HG02571 (cell line): Measurements from ENCODE around the gene PPIP5K1.
"Not testable (repeated sequence)": the region's sequence is repeated elsewhere in the genome, so short reads cannot be mapped to it uniquely, and the experiment has no call there.

ENCODE experiments used
- ATAC-seq: cut with Tn5 transposase; IDR thresholded peaks from one replicate; pipeline ENCODE4 v1.9.1; 2021; ENCODE audit warnings: mild to moderate bottlenecking, moderate library complexity; ENCODE audit not compliant: unreplicated experiment

PPIP5K1 gene

GRCh38 chr15:43547539-43547938 lies 42.5 kb downstream of the PPIP5K1 start:
- ATAC-seq, result no peak

- ATAC-seq, result no peak
These were observed 44.6 kb downstream of the PPIP5K1 start for GRCh38 chr15:43545426-43545825.

- no peak for ATAC-seq
These were observed 45.7 kb downstream of the PPIP5K1 start for GRCh38 chr15:43544266-43544665.

GRCh38 chr15:43541785-43542184 lies 48.2 kb downstream of the PPIP5K1 start:
- ATAC-seq, result no peak

DNA sequence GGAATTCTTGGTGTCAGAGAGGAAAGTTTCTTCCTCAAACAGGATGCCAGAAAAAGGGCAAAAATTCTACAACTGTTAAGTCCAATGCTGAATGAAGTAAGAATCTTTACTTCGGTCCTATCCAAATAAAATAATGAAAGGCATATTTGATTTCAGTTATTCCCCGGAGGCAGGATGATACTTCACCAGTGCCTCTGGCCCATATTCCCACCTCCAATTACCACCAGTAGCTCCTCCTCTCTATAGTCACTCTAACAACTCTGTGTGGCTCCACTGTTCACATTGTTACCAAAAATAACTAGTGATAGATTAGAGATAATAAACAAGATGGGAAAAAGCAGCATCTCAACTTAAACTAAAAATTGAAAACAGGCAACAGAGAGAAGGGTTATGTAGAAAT lies 51.9 kb downstream of the PPIP5K1 start:
- ATAC-seq, result no peak

- no peak for ATAC-seq
These were observed 55.1 kb downstream of the PPIP5K1 start for GRCh38 chr15:43534897-43535296.

- ATAC-seq, result not testable (repeated sequence)
These were observed 57.2 kb downstream of the PPIP5K1 start for GRCh38 chr15:43532826-43533225.

- ATAC-seq, result no peak
These were observed 58.9 kb downstream of the PPIP5K1 start for GRCh38 chr15:43531018-43531670.

GRCh38 chr15:43529587-43530345 lies 60.2 kb downstream of the PPIP5K1 start:
- no peak for ATAC-seq

DNA sequence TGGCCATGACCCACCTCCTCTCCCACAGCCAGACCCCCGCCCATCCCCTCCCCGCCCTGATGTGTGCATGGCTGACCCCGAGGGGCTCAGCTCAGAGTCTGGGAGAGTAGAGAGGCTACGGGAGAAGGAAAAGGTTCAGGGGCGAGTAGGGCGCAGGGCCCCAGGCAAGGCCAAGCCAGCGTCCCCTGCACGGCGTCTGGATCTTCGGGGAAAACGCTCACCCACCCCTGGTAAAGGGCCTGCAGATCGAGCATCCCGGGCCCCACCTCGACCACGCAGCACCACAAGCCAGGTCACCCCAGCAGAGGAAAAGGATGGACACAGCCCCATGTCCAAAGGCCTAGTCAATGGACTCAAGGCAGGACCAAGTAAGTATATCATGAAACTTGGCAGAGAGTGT lies 60.9 kb downstream of the PPIP5K1 start:
- no peak for ATAC-seq

GRCh38 chr15:43528542-43529007 lies 61.4 kb downstream of the PPIP5K1 start:
- no peak for ATAC-seq

GRCh38 chr15:43527802-43528541 lies 62.0 kb downstream of the PPIP5K1 start:
- no peak for ATAC-seq

DNA sequence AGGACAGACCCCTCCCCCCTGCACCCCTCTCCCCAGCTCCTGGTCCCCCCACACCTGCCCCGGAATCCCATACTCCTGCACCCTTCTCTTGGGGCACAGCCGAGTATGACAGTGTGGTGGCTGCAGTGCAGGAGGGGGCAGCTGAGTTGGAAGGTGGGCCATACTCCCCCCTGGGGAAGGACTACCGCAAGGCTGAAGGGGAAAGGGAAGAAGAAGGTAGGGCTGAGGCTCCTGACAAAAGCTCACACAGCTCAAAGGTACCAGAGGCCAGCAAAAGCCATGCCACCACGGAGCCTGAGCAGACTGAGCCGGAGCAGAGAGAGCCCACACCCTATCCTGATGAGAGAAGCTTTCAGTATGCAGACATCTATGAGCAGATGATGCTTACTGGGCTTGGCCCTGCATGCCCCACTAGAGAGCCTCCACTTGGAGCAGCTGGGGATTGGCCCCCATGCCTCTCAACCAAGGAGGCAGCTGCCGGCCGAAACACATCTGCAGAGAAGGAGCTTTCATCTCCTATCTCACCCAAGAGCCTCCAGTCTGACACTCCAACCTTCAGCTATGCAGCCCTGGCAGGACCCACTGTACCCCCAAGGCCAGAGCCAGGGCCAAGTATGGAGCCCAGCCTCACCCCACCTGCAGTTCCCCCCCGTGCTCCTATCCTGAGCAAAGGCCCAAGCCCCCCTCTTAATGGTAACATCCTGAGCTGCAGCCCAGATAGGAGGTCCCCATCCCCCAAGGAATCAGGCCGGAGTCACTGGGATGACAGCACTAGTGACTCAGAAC lies 62.8 kb downstream of the PPIP5K1 start:
- no peak for ATAC-seq

GRCh38 chr15:43526261-43526930 lies 63.6 kb downstream of the PPIP5K1 start:
- no peak for ATAC-seq

DNA sequence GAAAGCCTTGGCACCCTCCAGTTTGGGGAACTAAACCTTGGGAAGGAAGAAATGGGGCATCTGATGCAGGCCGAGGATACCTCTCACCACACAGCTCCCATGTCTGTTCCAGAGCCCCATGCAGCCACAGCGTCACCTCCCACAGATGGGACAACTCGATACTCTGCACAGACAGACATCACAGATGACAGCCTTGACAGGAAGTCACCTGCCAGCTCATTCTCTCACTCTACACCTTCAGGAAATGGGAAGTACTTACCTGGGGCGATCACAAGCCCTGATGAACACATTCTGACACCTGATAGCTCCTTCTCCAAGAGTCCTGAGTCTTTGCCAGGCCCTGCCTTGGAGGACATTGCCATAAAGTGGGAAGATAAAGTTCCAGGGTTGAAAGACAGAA lies 64.9 kb downstream of the PPIP5K1 start:
- ATAC-seq, result no peak

DNA sequence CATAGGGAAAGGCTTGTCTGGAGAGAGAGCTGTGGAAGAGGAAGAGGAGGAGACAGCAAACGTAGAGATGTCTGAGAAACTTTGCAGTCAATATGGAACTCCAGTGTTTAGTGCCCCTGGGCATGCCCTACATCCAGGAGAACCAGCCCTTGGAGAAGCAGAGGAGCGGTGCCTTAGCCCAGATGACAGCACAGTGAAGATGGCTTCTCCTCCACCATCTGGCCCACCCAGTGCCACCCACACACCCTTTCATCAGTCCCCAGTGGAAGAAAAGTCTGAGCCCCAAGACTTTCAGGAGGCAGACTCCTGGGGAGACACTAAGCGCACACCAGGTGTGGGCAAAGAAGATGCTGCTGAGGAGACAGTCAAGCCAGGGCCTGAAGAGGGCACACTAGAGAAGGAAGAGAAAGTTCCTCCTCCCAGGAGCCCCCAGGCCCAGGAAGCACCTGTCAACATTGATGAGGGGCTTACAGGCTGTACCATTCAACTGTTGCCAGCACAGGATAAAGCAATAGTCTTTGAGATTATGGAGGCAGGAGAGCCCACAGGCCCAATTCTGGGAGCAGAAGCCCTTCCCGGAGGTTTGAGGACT lies 65.7 kb downstream of the PPIP5K1 start:
- ATAC-seq, result no peak

DNA sequence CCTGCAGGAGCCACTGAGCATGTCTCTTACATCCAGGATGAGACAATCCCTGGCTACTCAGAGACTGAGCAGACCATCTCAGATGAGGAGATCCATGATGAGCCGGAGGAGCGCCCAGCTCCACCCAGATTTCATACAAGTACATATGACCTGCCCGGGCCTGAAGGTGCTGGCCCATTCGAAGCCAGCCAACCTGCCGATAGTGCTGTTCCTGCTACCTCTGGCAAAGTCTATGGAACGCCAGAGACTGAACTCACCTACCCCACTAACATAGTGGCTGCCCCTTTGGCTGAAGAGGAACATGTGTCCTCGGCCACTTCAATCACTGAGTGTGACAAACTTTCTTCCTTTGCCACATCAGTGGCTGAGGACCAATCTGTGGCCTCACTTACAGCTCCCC lies 66.4 kb downstream of the PPIP5K1 start:
- ATAC-seq, result no peak

GRCh38 chr15:43522247-43522646 lies 67.8 kb downstream of the PPIP5K1 start:
- ATAC-seq, result no peak

- no peak for ATAC-seq
These were observed 68.6 kb downstream of the PPIP5K1 start for GRCh38 chr15:43521419-43521818.

GRCh38 chr15:43520138-43520537 lies 69.9 kb downstream of the PPIP5K1 start:
- ATAC-seq, result no peak
